HL-60 (cell line): ENCODE data around the gene TESK2.

Experiments
- CTCF ChIP-seq: IDR thresholded peaks from one replicate; pipeline ENCODE4 v1.5.1; 2011; ENCODE audit warnings: low read length, control low read depth, inconsistent platforms; ENCODE audit not compliant: insufficient read depth
- GABPA ChIP-seq: IDR thresholded peaks from 2 replicates; pipeline ENCODE4 v1.6.1; 2012; ENCODE audit warnings: low read depth
- POLR2AphosphoS5 ChIP-seq: IDR thresholded peaks from 2 replicates; pipeline ENCODE4 v1.6.1; 2012; ENCODE audit warnings: low read depth

DNA sequence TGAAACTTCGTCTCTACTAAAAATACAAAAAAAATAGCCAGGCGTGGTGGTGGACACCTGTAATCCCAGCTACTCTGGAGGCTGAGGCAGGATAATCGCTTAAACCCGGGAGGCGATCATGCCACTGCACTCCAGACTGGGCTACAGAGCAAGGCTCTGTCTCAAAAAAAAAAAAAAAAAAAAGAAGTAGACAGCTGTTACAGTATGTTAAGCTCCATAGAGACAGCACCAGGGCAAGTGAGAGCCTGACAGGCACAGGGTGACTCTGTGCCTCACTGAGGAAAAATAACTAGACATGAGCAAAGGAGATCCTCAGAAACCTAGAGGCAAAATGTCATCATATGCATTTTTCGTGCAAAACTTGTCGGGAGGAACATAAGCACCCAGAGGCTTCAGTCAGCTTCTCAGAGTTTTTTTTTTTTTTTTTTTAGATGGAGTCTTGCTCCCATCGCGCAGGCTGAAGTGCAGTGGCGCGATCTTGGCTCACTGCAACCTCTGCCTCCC is 39.7 kb upstream of the TESK2 start:
- TF ChIP-seq CTCF (no peak), GABPA (no peak), POLR2AphosphoS5 (no peak)
